Stimulated activated CD8-positive, alpha-beta memory T cell treated with anti-CD3 and anti-CD28 coated beads, Interleukin-7, amount 100 ng/mL, for 1 hour (primary cell): ENCODE measurements around the gene ACER3.
"Not testable (repeated sequence)": the region's sequence is repeated elsewhere in the genome, so short reads cannot be mapped to it uniquely, and the experiment has no call there.

ENCODE experiments used
- DNase-seq, 2 donors: peaks; one replicate each; pipeline ENCODE4 v3.0.0-alpha.2; 2020; ENCODE audit warnings: low read depth in 2 of 2

ACER3 gene

DNA sequence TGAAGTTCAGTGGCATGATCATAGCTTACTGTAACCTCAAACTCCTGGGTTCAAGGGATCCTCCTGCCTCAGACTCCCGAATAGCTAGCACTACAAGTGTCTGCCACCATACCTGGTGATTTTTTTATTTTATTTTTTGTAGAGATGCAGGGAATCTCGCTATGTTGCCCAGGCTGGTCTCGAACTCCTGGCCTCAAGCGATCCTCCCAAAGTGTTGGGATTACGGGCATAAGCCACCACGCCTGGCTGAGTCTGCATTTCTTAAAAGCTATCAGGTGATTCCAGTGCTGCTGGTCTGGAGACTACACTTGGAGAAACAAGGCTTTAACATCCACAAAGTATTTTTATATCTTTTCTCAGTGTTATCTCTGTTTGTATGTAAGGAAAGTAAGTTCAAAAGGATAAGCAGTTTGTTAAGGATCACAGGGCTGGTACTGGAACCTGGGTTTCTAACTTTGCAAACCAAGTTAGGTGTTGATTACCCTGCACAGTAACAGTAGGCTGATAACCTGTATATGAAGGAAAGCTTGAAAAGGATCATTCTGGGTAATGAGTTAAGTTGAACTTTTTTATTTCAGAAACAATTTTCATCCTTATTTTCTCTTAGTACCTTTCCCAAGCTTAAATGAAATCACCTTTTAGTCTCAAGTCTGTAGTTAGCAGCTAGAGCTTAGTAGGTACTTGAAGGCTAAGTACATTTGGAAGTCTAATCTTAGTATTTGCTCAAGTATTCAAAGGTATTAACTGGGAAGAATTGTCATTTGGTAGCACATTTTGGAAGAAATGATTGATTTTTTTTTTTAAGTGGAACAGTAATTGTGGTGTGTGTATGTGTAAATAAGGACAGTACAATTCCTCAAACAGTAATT, 12.5 kb downstream of the ACER3 start:
- no peak for DNase-seq

DNA sequence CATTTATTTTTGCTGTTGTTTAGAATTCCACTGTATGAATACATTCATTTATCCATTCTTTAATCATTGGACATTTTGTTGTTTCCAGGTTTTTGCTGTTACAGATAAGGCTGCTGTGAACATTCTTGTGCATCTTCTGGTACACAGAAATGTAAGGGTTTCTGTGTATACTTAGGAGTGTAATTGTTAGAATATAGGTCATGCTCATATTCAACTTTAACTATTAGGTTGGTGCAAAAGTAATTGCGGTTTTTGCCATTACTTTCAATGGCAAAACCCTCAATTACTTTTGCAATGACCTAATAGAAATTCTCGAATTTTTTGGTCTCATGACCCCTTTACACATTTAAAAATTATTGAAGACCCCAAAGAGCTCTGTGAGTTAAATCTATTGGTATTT, 17.3 kb downstream of the ACER3 start:
- DNase-seq: no peak

DNA sequence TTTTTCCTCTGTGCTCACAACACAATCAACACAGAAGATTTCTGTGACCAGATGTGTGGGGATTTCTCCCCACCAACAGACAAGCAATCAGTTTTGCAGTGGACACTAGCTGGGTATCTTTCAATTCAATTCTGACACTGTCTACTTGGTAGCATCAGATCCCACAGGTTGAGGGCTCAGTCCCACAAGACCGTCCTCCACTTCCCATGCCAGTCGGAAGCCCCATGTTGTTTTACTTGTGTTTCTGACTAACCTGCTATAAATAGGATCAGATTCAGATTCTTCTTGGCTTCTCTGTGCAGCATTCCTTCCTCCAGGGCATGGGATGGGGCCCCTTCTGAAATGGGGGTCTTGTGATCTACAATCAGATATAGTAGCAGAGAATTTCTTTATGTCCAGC, 19.6 kb downstream of the ACER3 start:
- no peak for DNase-seq

DNA sequence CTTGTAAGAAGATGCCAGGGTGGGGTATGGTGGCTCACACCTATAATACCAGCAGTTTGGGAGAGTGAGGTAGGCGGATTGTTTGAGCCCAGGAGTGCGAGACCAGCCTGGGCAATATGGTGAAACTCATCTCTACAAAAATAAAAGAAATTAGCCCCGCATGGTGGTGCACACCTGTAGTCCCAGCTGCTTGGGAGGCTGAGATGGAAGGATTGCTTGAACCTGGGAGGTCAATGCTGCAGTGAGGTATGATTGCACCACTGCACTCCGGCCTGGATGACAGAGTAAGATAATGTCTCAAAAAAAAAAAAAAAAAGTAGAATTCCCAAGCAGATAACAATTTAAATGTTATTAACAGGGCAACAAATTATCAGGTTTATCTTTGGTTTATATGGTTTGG, 20.2 kb downstream of the ACER3 start:
- DNase-seq: no peak

DNA sequence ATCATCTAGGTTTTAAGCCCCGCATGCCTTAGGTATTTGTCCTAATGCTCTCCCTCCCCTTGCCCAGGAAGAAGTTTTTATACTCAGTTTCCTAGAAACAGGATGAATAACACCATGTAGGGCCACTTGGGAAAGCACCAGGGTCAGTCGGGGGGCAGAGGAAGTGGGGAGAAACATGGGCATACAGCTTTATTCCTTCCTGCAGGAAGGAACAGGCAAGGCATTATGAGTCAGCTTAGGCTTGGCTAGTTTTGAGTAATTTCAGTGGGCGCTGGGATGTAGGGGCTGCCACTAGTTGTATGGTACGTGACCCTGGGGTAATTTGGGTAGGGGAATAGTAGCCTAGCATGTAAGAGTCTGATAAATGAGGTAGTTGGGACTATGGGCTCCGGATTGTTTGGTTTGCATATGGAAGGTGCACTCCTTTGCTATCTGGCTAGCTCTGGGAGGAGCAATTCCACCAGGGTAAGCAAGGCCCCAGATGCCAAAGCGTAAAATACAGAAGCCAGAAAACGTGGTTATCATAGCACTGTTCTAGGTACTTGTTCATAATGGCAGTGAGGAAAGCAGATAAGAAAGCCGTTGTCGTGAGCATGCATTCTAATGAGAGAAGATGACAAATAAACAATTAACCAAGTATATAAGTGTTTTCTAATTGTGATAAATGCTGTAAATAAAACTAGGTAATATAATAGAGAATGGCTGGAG, 24.8 kb downstream of the ACER3 start:
- DNase-seq: no peak

DNA sequence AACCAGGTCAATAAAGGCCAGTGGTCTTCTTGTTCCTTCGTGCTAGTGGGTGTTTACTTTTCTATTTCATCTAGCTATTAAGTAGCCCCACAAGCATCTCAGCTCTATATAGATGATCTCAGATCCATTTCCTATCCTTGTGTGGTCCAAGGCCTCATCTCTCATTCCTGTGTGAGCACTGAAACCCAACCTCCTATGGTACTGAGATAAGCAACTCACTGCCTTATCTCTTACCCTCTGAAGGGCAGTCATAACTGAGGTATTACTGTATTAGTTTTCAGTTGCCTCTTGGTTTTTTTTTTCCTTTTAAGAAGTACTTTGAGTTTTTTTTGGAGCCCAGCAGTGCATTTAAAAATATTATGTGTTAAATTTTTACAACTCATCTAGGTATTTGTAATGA, 28.3 kb downstream of the ACER3 start:
- DNase-seq: no peak

DNA sequence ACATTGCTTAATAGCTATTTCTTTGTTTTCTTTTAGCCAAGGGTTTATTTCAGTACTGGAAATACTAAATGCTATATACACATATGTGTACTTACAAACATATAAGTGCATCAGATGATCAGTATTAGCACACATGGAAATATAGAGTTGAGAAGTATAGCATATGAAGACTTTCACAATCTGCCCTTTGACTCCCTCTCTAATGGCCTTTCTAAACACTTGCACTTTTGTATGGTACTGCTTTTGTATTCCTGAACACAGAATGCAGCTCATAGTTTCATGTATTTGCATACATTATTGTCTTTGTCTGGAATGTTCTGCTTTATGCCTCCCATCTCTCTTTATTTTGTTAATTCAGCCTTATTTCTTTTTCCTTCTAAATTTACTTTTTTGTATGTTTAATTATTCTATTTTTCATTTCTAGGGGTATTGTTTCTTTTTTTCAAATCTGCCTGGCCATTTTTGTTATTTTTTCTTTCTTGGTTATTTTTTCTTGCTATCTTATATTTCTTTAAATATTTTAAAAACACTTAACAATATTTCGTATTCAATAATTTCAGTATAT, 28.8 kb downstream of the ACER3 start:
- DNase-seq: no peak

DNA sequence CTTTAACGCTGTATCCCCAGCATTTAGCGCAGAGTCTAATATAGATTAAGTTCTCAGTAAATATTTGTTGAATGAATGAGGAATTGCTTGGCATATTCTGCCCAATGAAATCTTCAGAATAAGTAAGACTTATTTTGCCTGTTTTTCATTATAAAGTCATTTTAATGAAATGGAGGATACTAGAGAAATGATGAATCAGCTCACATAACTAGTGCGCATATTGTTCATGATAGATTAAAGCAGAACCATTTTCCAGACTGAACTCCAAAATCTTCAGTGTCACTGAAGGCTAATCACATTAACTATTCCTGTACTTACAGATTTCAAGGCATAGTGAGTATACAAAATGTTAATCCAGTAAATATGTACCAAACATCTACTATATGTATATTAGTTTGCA, 29.6 kb downstream of the ACER3 start:
- no peak for DNase-seq

DNA sequence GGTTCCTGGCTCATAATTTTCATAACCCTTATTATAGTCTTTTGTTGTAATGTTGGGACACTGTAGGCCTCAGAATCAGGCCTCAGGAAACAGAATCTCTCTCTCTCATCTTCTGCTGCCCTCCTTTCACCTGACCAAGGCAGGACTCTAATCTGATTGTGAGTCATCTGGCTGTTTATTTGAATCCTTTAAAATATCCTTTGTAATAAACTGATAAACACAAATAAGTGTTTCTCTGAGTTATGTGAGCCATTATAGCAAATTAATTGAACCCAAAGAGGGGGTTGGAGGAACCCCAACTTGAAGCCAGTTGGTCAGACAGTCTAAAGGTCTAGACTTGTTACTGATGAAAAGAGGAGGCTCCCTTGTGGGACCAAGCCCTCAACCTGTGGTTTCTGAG, 30.6 kb downstream of the ACER3 start:
- no peak for DNase-seq

DNA sequence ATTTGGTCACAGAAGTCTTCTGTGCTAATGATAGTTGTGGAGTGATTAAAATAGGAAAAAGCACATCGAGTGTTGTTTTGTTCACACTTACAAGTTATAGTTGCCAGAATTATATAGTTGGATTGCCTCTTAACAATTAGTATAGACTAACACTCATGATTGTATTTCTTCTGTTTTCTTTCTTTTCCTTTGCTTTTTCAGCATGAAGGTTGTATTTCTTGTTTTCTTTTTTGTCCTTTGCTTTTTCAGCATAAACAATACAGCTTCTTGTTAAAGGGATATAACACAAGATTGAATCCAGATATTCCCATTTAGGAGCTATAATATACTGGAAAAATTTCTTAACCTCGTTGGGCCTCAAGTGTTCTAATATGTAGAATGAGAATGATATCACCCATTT, 31.1 kb downstream of the ACER3 start:
- DNase-seq: no peak

DNA sequence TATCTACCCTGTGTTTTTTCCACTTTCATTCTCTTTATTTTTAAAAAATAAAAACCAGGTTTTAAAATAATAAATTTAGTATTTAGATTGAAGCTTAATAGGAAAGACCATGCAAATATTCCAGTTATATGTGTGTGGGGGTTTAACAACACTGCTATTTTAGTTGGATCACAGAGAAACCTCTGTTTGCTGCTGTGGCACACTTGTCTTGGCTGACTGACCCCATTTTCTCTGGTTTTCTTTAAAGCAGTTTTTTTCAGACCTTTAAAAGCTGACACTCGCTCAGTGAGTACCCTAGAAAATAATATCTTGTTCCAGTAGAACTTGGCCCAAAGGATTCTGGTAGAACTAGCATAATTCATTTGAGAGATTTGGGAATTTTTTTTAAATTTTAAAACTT, 31.6 kb downstream of the ACER3 start:
- no peak for DNase-seq

DNA sequence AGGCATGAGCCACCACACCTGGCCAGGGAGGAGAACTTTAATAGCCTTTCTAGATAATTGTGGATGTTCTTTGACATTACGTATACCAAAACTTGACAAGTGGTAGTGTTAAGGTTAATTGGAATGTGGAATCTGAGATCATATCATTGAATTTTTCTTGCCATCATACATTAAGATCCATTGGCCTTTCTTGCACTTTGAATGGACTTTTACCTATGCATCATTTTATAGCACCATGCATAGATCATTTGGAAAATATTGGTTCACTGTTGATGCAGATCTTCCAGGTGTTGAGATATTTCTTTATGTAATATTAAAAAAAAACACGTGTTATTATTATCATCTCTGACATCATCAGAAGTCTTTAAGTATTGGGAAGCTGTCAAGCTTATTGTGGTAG, 36.5 kb downstream of the ACER3 start:
- no peak for DNase-seq

DNA sequence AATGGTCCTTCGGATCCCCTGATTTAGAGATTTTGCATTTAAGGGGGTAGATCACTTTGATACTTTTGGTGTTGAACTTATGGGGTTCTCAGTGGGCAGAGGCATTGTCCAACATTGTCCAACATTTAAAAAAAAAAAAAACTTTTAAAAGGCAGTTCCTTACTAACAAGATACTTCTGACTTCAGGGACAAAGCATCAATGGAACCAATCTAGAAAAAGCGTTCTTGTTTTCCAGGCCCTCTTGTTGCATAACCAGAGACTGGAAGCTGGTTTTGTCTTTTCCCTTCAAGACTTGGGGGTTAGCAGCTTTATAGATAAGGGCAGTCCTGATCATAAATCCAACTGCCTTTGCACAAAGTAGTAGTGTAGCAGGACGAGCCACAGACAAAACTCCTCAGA, 40.4 kb downstream of the ACER3 start:
- DNase-seq: no peak

DNA sequence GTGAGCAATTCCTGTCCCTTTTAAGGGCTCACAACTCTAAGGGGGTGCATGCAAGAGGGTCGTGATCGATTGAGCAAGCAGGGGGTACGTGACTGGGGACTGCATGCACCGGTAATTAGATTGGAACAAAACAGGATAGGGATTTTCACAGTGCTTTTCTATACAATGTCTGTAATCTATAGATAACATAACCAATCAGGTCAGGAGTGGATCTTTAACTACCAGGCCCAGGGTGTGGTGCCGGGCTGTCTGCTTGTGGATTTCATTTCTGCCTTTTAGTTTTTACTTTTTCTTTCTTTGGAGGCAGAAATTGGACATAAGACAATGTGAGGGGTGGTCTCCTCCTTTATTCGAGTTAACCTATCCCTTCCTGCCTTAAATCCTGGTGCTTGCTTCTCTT, 40.9 kb downstream of the ACER3 start:
- not testable (repeated sequence) for DNase-seq

DNA sequence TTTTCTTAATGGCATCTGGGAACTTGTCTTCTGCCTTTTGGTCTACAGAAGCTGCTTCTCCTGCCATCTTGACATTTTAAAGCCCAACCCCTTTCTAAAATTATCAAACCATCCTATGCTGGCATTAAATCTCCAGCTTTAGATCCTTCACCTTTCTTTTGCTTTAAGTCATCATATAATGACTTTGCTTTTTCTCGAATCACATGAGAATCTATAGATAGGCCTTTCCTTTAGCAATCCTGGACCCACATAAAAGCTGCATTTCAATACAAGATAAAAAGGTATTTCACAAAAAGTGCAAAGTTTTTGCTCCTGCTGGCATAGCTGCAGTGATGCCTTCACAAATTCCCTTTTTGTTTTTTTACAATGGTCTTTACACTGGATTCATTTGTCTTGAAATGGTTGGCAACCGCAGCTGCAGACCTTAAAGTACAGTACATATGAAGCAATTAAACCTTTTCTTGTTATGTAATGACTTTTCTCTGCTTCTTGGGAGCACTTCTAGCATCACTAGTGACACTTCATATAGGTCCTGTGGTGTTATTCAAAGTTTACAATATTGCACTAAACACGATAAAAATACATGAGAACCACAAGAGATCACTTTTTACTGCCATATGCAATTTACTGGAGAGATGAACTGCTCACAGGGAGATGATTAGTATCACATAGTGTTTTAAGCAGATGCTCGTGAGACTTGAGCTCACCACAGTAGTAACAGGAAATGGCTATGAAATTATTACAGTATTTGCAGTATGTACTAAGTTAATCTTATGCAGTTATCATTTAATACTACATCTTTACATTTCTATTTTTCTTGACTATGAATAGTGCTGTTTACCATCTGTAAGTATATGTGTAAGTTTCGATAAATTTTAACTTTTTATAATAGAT, 41.6 kb downstream of the ACER3 start:
- DNase-seq: no peak

DNA sequence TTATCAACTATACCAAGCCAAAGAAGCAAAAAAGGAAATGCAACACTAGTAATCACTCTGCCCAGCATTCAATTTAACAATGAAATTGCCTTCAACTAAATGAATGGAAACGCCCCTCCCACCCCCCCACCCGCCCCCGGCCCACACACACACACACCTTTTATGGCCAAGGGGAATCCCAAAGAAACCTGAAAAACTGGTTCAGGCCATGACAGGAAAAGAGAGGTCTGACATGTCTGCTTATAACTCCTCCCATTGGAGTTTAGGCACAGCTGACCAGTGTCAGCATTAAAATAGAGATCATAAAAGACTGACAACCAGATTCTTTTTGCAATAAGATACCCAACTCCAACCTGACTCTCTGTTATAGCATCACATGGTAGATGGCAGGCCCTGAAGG, 42.6 kb downstream of the ACER3 start:
- DNase-seq: no peak

DNA sequence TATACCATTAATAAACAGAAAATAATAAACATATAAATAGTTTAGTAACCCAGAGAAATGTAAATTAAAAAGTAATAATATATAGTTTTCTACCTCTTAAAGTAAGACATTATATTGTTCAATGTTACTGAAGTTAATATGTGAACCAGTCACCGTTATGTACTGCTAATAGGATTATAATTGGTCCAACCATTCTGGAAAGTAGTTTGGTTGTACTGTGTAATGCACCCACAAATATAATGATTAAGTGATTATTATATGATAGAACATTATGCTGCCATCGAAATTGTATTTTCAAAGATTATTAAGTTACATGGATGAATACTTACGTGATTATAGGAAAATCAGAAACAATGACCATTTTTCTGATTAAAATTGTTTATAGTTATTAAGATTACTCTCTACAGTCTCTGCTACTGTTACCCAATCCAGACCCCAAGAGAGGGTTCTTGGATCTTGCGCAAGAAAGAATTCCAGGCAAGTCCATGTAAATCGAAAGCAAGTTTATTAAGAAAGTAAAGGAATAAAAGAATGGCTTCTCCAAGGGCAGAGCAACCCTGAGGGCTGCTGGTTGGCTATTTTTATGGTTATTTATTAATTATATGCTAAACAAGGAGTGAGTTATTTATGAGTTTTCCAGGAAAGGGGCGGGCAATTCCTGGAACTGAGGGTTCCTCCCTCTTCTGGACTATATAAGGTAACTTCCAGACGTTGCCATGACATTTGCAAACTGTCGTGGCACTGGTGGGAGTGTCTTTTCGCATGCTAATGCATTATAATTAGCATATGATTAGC, 50.1 kb downstream of the ACER3 start:
- DNase-seq: no peak

DNA sequence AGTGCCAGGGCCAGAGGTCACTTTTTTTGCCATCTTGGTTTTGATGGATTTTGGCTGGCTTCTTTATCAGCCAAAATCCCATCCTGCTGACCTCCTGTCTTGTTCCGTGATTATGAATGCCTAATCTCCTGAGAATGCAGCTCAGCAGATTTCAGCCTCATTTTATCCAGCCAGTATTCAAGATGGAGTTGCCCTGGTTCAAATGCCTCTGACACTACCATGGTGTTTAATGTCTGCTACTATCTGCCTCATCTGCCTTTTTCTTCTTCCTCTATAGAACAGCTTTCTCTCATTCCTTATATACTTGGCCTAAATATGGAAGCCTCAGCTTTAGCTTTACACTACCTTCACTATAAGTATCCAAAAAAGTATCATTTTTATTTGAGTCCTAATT, 50.7 kb downstream of the ACER3 start:
- DNase-seq: no peak

DNA sequence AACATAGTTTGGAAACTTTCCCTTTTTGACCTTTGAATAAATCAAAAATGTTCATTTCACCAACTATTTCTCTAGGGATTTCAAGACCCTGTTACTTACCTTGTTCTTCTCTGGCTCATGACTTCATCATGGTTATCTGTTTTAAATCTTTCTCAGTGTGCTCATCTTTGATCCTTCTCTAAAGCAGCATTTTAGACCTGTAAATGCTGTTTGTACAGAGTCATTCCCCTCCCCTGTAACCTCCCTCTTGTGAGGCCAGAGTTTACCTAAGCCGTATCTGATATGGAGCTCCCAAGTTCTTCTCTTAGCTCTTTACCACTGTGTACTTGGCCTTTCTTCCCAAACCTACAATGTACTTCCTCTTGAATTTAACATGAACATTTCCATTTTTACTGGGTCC, 56.0 kb downstream of the ACER3 start:
- DNase-seq: no peak

DNA sequence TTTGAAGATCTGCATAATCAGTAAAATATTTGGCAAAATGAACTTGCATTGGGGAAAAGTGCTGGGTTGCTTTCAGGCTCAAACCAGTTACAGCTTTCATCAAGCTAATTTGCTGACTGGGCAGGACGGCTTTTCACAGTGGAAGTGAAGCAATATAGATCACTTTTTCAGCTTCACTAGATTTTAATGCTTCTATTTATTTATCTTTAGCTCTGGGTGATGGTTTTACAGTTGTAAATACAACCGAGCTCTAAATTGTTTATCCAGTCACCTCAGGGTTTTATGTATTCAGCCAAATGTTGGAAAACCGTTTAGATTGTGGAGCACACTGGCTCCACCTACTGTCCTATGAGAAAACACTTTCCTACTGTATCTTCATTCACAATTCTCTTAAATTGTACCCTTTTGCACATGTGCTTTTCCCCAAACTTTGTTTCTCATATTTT, 58.2 kb downstream of the ACER3 start:
- DNase-seq: no peak

DNA sequence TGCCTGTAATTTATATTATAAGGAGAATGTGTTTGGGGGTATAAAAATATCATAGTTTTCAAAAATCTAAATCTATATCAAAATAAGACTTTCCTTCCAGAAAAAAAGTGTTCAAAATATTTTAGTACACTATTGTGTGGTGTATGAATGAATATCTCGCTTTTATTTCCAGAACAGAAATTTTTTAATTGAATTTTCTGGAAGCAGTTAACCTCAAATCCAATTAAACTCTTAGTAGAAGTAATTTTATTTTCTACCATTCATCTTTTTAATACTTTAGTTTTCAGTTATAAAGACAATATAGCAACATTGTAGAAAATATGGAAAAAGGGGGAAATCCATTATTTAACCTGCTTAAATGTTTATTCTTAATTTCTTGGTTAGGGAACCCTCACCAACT, 58.7 kb downstream of the ACER3 start:
- no peak for DNase-seq
